ENCODE measurements around the gene MGLL.

MGLL gene

DNA sequence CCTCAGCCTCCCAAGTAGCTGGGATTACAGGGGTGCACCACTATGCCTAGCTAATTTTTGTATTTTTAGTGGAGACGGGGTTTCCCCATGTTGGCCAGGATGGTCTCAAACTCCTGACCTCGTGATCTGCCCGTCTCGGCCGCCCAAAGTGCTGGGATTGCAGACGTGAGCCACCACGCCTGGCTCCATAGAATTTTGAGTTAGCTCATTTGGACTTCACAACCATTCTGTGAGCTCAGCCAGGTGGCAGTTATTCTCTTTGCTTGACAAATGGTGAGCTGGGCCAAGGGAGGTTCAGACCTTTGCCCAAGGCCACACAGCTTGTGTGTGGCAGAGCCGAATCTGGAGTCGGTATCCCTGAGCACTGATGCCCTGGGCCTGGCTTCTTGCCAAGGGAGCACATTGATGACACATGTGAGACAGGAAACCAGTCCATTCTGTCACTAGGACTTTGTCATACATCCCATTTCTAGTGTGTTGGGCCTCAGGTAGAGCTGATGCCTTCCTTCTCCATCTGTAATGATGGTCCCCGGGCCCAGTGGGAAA is 175.7 kb downstream of the MGLL start:
- DNase-seq, result no peak

- DNase-seq, result no peak
Measured at GRCh38 chr3:127645371-127646015, 176.8 kb downstream of the MGLL start.

GRCh38 chr3:127644641-127645370 is 177.5 kb downstream of the MGLL start:
- no peak for DNase-seq

GRCh38 chr3:127640042-127640355 is 182.3 kb downstream of the MGLL start:
- DNase-seq, result no peak

GRCh38 chr3:127639173-127640041 is 182.9 kb downstream of the MGLL start:
- DNase-seq, result no peak
